Fibroblast of lung (primary cell): ENCODE results near the gene MIOS. TPM values are rescaled to one million over a fixed set of nuclear protein-coding genes. Genes with fewer than 3 reads are reported as not detected.

ENCODE experiments used
- DNase-seq, 2 donors: peaks; one replicate each; pipeline versions ENCODE4 v3.0.0 to v3.0.0-alpha.2; 2010; ENCODE audit warnings: low read depth in 2 of 2
- H2AFZ ChIP-seq: 2 replicates; pipeline ENCODE4 v1.5.1; 2012; ENCODE audit warnings: low read length, control low read depth, inconsistent platforms
- H3K27ac ChIP-seq: 2 replicates; pipeline ENCODE4 v1.5.1; 2011; ENCODE audit warnings: low read length, control low read depth; ENCODE audit not compliant: insufficient read depth
- H3K27me3 ChIP-seq: 2 replicates; pipeline ENCODE4 v1.5.1; 2011; ENCODE audit warnings: mild to moderate bottlenecking, low read length; ENCODE audit not compliant: control insufficient read depth, insufficient read depth
- H3K36me3 ChIP-seq: 2 replicates; pipeline ENCODE4 v1.5.1; 2011; ENCODE audit warnings: low read length; ENCODE audit not compliant: control insufficient read depth, insufficient read depth
- H3K4me1 ChIP-seq: 2 replicates; pipeline ENCODE4 v1.5.1; 2011; ENCODE audit warnings: low read length; ENCODE audit not compliant: control insufficient read depth, insufficient read depth; ENCODE audit errors: extremely low read depth
- H3K4me2 ChIP-seq: 2 replicates; pipeline ENCODE4 v1.5.1; 2011; ENCODE audit warnings: low read length, control low read depth; ENCODE audit not compliant: insufficient read depth; ENCODE audit errors: extremely low read depth
- H3K4me3 ChIP-seq, 4 experiments: fragments of 200-600 bp in 1 of 4; sonication (generic) in 1 of 4; replicated peaks in 1 of 4; 2 replicates each; pipeline ENCODE4 v1.5.1; 2011 to 2016; ENCODE audit warnings: low read length in 4 of 4, low read depth in 3 of 4, mild to moderate bottlenecking in 3 of 4, control low read depth in 2 of 4, inconsistent platforms in 1 of 4, mixed read lengths in 1 of 4; ENCODE audit not compliant: insufficient read depth in 1 of 4; ENCODE audit errors: control extremely low read depth in 1 of 4
- H3K79me2 ChIP-seq: 2 replicates; pipeline ENCODE4 v1.5.1; 2012; ENCODE audit warnings: mild to moderate bottlenecking, low read length, inconsistent platforms; ENCODE audit not compliant: control insufficient read depth, insufficient read depth
- H3K9ac ChIP-seq: 2 replicates; pipeline ENCODE4 v1.5.1; 2011; ENCODE audit warnings: mild to moderate bottlenecking, low read length, control low read depth; ENCODE audit not compliant: insufficient read depth
- H3K9me3 ChIP-seq: 2 replicates; pipeline ENCODE4 v1.5.1; 2012; ENCODE audit warnings: low read depth, low read length; ENCODE audit not compliant: control insufficient read depth, insufficient read depth
- H4K20me1 ChIP-seq: 2 replicates; pipeline ENCODE4 v1.5.1; 2011; ENCODE audit warnings: low read length; ENCODE audit not compliant: control insufficient read depth, insufficient read depth; ENCODE audit errors: extremely low read depth
- EZH2 ChIP-seq: IDR thresholded peaks from 2 replicates; pipeline ENCODE4 v1.5.1; 2012; ENCODE audit warnings: low read length, control low read depth, mild to moderate bottlenecking; ENCODE audit errors: missing control alignments
- polyA plus RNA-seq, 2 donors: library from polyadenylated mRNA; depleted of rRNA in 1 of 2; stranded (reverse) in 1 of 2; unstranded in 1 of 2; fragments of >200 nt; gene quantifications; 2 replicates each; pipeline ENCODE4 v1.2.1, GENCODE V29; 2011 to 2012; ENCODE audit warnings: missing spikeins in 1 of 2
- total RNA-seq: library from RNA; depleted of rRNA; stranded (reverse); fragments of >200 nt; gene quantifications from 2 replicates; pipeline ENCODE4 v1.2.1, GENCODE V29; 2014
- TF ChIP-seq, protein P1 (sequence below), 2 donors: IDR thresholded peaks in 1 of 2; conservative IDR thresholded peaks in 1 of 2; 1 replicate in 1 of 2; 2 replicates in 1 of 2; pipeline ENCODE4 v1.5.1; 2011 to 2012; ENCODE audit warnings: low read length in 2 of 2, control low read depth in 1 of 2, inconsistent platforms in 1 of 2, low read depth in 1 of 2, mild to moderate bottlenecking in 1 of 2

Gene MIOS
- total and polyA plus RNA-seq, 2 donors (not counting 1 experiment from before 2014, with no cell fraction given) = 16.4 to 30.9 TPM

DNA sequence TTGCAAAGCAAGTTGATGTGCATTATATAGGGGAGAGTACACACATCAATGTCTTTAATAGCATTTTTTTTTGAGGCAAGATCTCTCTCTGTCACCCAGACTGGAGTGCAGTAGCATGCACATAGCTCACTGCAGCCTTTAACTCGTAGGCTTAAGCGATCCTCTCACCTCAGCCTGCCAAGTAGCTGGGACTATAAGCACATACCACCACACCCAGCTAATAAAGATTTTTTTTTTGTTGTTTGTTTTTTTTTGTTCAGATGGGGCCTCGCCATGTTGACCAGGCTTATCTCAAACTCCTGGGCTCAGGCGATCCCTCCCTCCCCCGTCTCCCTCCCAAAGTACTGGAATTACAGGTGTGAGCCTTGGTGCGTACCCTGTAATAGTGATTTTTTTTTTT is 75.4 kb downstream of the MIOS start:
- H2AFZ ChIP-seq = no peak overlapping the region
- H3K9me3 ChIP-seq = no peaks in the 10 kb centered on the region
- H3K79me2 ChIP-seq = peaks cover 3% of the 10 kb centered on the region
- no peak overlapping the region for H3K9ac ChIP-seq
- no peaks in the 10 kb centered on the region for H3K4me1 ChIP-seq
- TF ChIP-seq EZH2 = no peak
- TF ChIP-seq, protein P1, sequence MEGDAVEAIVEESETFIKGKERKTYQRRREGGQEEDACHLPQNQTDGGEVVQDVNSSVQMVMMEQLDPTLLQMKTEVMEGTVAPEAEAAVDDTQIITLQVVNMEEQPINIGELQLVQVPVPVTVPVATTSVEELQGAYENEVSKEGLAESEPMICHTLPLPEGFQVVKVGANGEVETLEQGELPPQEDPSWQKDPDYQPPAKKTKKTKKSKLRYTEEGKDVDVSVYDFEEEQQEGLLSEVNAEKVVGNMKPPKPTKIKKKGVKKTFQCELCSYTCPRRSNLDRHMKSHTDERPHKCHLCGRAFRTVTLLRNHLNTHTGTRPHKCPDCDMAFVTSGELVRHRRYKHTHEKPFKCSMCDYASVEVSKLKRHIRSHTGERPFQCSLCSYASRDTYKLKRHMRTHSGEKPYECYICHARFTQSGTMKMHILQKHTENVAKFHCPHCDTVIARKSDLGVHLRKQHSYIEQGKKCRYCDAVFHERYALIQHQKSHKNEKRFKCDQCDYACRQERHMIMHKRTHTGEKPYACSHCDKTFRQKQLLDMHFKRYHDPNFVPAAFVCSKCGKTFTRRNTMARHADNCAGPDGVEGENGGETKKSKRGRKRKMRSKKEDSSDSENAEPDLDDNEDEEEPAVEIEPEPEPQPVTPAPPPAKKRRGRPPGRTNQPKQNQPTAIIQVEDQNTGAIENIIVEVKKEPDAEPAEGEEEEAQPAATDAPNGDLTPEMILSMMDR (conservative IDR thresholded peaks at IDR 0.05 in 1 of 2, IDR thresholded peaks at IDR 0.05 in 1 of 2; ENCODE audit: low read depth in 1 of 2, low read length in 2 of 2) = no peak
- no peaks in the 10 kb centered on the region for H3K27me3 ChIP-seq
- no peaks in the 10 kb centered on the region for H3K36me3 ChIP-seq
- no peak for DNase-seq
- no peak overlapping the region for H3K27ac ChIP-seq
- H3K4me3 ChIP-seq = peak overlapping the region in 1 of 4 experiments; percentile 86
- H3K4me2 ChIP-seq = no peak overlapping the region
- no peaks in the 10 kb centered on the region for H4K20me1 ChIP-seq

DNA sequence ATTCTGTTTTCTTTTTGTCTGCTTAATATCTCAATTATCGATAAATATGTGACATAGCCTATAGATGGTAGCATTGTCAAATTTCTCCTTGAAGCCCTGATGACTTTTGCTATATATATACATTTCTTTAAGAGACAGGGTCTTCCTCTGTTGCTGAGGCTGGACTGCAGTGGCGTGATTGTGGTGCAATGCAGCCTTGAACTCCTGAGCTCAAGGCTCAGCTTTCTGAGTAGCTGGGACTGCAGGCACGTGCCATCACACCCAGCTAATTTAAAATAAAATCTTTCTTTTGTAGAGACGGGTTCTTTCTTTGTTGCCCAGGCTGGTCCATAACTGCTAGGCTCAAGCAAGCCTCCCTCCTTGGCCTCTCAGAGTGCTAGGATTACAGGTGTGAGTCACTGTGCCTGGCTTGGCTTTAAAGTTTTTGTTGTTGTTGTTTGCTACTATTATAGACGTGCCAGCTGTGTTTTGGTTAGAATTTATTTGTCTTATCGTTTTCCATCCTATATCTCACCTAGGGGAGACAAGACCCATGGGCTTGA is 80.9 kb downstream of the MIOS start:
- H3K4me2 ChIP-seq = no peak overlapping the region
- H3K4me3 ChIP-seq = no peak overlapping the region
- H3K4me1 ChIP-seq = no peaks in the 10 kb centered on the region
- H3K9ac ChIP-seq = no peak overlapping the region
- no peaks in the 10 kb centered on the region for H4K20me1 ChIP-seq
- no peaks in the 10 kb centered on the region for H3K9me3 ChIP-seq
- H3K79me2 ChIP-seq = no peaks in the 10 kb centered on the region
- no peak overlapping the region for H3K27ac ChIP-seq
- no peaks in the 10 kb centered on the region for H3K27me3 ChIP-seq
- no peak for TF ChIP-seq EZH2
- TF ChIP-seq, protein P1 (conservative IDR thresholded peaks at IDR 0.05 in 1 of 2, IDR thresholded peaks at IDR 0.05 in 1 of 2; ENCODE audit: low read depth in 1 of 2, low read length in 2 of 2) = no peak
- no peaks in the 10 kb centered on the region for H3K36me3 ChIP-seq
- H2AFZ ChIP-seq = no peak overlapping the region
- DNase-seq = no peak

DNA sequence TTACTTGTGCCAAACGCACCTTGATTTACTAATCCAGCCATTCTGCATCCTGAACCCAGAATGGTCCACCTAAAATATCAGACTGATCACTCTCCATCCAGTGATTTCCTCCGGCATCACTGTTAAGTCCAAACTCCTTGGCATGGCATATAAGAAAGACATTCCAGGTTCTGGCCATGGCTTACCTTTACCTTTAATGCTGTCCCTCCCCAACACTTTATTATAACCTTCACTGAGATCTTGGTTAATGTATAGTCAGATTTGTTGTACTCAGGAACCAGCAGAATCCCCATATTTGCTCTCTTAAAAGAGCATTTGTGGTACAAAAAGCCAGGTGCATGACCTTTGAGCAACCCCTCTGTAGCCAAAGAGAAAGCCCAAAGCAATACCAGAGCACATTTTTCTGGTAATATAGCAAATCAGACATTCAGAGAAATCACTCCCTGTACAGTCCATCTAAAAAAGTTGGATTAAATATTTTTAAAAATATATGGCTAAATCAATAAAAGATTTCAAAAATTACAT is 84.1 kb downstream of the MIOS start:
- Histone ChIP-seq H4K20me1 (no peaks in the 10 kb centered on the region), H3K4me2 (no peak overlapping the region), H3K27ac (no peak overlapping the region), H2AFZ (no peak overlapping the region), H3K4me3 (no peak overlapping the region), H3K9me3 (no peaks in the 10 kb centered on the region), H3K9ac (no peak overlapping the region), H3K4me1 (no peaks in the 10 kb centered on the region), H3K36me3 (no peaks in the 10 kb centered on the region), H3K27me3 (no peaks in the 10 kb centered on the region), H3K79me2 (no peaks in the 10 kb centered on the region)
- TF ChIP-seq, protein P1 (conservative IDR thresholded peaks at IDR 0.05 in 1 of 2, IDR thresholded peaks at IDR 0.05 in 1 of 2; ENCODE audit: low read depth in 1 of 2, low read length in 2 of 2) = no peak
- TF ChIP-seq EZH2 = no peak
- DNase-seq = no peak
